NCI-H2081 treated with DMSO at 0.1 percent for 48 hours (cell line): ENCODE data around the gene CCNB3.
"Not testable (repeated sequence)": the region's sequence is repeated elsewhere in the genome, so short reads cannot be mapped to it uniquely, and the experiment has no call there.

Experiments
- DNase-seq: peaks from one replicate; lab custom pipeline; 2025; lab: John Stamatoyannopoulos, UW

CCNB3 gene

GRCh38 chrX:50204364-50204899 is at the start of gene CCNB3:
Gene CCNB3 (plus strand): TSS chrX:50204765. CDS start chrX:50285164, 80,399 bp downstream.
- DNase-seq: peak; percentile 21

GRCh38 chrX:50157545-50158135 is 46.9 kb upstream of the CCNB3 start:
- no peak for DNase-seq

- DNase-seq: no peak
Observed at GRCh38 chrX:50158593-50158992, 46.0 kb upstream of the CCNB3 start.

GRCh38 chrX:50161127-50161526 is 43.4 kb upstream of the CCNB3 start:
- DNase-seq: no peak

GRCh38 chrX:50165727-50166126 is 38.8 kb upstream of the CCNB3 start:
- DNase-seq: no peak

GRCh38 chrX:50167366-50167765 is 37.2 kb upstream of the CCNB3 start:
- DNase-seq: no peak

GRCh38 chrX:50168241-50168687 is 36.3 kb upstream of the CCNB3 start:
- DNase-seq: no peak

GRCh38 chrX:50169717-50170116 is 34.8 kb upstream of the CCNB3 start:
- no peak for DNase-seq

- no peak for DNase-seq
Observed at GRCh38 chrX:50180073-50180940, 24.3 kb upstream of the CCNB3 start.

- no peak for DNase-seq
Observed at GRCh38 chrX:50183891-50184290, 20.7 kb upstream of the CCNB3 start.

GRCh38 chrX:50188859-50189600 is 15.5 kb upstream of the CCNB3 start:
- no peak for DNase-seq

- DNase-seq: no peak
Observed at GRCh38 chrX:50198348-50198747, 6.2 kb upstream of the CCNB3 start.

GRCh38 chrX:50200907-50201306 is 3.7 kb upstream of the CCNB3 start, which contains the start of gene AKAP4:
Gene AKAP4 (minus strand): TSS chrX:50201007. CDS start chrX:50200889, 118 bp downstream.
- no peak for DNase-seq

GRCh38 chrX:50202539-50202938 is 2.0 kb upstream of the CCNB3 start:
- no peak for DNase-seq

GRCh38 chrX:50206753-50207152 is 2.2 kb downstream of the CCNB3 start:
- DNase-seq: no peak

GRCh38 chrX:50211510-50211909 is 6.9 kb downstream of the CCNB3 start:
- no peak for DNase-seq

GRCh38 chrX:50281253-50281652 is 76.7 kb downstream of the CCNB3 start:
- no peak for DNase-seq

GRCh38 chrX:50327235-50327634 is 122.7 kb downstream of the CCNB3 start:
- no peak for DNase-seq

GRCh38 chrX:50332668-50333067 is 128.1 kb downstream of the CCNB3 start:
- not testable (repeated sequence) for DNase-seq

- DNase-seq: no peak
Observed at GRCh38 chrX:50333308-50333707, 128.7 kb downstream of the CCNB3 start.

- no peak for DNase-seq
Observed at GRCh38 chrX:50343917-50344316, 139.4 kb downstream of the CCNB3 start.

- DNase-seq: no peak
Observed at GRCh38 chrX:50372966-50373365, 168.4 kb downstream of the CCNB3 start.
